ENCODE measurements around the gene OR1L1. TPM values are rescaled to one million over a fixed set of nuclear protein-coding genes. Genes with fewer than 3 reads are reported as not detected.

Gene OR1L1, protein sequence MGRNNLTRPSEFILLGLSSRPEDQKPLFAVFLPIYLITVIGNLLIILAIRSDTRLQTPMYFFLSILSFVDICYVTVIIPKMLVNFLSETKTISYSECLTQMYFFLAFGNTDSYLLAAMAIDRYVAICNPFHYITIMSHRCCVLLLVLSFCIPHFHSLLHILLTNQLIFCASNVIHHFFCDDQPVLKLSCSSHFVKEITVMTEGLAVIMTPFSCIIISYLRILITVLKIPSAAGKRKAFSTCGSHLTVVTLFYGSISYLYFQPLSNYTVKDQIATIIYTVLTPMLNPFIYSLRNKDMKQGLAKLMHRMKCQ
- total RNA-seq (2014; rRNA removed; shearing (Covaris generic)), result not detected in 2 replicates

DNA sequence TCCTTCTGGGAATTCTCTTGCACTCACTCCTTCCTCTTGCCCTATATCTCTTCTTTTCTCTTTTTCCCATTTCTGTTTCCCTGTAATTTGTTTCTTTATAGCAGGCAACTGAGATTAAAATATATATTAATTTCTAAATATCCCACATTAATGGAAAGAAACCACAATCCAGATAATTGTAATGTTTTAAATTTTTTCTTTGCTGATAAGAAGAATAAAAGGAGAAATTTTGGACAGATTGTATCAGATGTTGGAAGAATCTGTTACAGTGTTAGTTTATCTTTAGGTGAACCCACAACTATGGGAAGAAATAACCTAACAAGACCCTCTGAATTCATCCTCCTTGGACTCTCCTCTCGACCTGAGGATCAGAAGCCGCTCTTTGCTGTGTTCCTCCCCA lies at the start of gene OR1L1:
Gene OR1L1 (plus strand): TSS at position 301 of the 400 bp plus-strand sequence. CDS start 0 bp downstream, at position 301.
- DNase-seq (ENCODE audit: low spot score), result no peak

DNA sequence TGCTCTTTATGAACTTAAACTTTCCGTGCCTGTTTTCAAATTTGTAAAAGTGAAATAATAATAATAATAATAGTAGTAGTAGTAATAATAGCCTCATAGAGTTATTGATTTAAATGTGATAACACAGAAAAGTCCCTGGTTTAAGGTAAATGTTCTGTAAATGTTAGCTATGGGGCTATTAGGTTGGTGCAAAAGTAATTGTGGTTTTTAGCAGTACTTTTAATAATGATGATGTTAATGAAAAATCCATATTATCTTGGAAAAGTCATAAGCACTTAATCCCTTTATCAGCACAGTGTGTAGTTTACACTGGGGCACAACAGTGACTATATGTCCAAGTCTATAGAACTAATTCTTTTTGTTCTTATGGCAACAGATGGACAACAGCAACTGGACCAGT lies 47.2 kb upstream of the OR1L1 start, which contains the start of gene OR1Q1:
Gene OR1Q1 (plus strand): TSS at position 377 of the 400 bp plus-strand sequence. CDS start 0 bp downstream, at position 377.
- no peak for DNase-seq (ENCODE audit: low spot score)

DNA sequence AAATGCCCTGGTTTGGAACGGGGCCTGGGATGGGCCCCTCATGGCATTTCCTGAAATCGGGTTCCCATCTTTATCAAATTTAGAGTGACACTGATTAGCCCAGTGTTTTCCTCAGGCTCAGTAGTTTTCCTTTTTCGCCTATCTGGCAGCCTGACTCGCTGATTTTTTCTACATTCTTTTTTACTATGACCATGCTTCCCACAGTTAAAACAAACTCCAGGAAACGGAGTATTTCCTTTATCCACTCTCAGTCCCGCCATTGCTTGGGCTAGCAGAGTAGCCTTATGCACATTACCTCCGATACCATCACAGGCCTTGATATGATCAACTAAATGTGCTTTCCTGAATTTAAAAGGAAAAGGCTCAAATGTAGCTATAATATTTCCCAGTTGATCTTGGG lies 41.5 kb upstream of the OR1L1 start:
- DNase-seq (ENCODE audit: low spot score), result no peak

DNA sequence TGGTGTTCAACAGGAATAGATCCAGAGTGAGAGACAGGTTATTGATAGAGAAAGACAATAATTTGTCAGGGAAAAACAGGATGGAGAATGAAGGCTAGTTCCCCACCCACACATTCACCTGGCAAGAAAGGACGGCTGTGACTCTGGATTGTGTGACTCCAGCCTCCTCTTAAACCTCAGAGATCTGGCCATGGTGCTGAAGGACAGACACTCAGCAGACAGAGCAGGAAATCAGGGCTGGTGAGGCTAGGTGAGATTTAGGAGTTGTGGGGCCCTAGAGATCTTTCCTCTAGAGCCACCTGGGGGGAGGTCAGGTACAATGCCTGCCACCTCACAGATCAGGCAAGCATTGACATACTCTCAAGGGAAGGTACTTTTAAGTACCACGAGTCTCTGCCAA lies 19.3 kb upstream of the OR1L1 start:
- DNase-seq (ENCODE audit: low spot score), result no peak

DNA sequence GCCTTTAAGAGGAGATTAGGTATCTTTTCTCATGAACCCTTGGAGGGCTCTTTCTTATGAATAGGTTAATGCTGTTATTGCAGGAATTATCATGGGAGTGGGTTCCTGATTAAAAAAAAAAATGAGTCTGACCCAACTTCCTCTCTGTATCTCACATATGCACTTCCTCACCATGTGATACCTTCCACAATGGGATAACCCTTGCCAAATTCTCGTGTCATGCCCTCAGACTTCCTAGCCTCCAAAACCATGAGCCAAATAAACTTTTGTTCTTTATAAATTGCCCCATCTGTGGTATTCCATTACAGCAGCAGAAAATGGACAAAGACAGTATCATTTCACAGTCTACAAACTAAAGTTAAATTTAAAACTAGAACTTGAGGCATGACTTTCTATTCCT lies 5.1 kb upstream of the OR1L1 start:
- no peak for DNase-seq (ENCODE audit: low spot score)

DNA sequence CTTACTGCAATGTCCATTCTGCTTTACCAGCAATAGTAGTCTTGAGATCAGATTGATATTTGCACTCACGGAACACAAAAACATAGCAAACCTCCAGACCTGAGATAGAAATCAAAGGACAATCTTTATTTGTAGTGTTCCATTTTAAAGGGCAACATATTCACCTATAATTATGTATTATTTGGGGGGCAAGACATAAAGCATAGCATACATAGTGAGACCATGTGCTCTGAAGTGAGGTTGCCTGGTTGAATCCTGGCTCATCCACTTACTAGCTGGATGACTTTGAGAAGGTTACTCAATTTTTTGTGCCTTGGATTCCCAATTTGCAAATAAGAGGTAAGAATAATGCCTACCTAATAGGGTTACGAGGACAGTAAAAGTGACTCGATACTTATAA lies 4.0 kb upstream of the OR1L1 start, which contains the start of gene OR1B1:
Gene OR1B1 (minus strand): TSS at position 101 of the 400 bp plus-strand sequence.
- no peak for DNase-seq (ENCODE audit: low spot score)

DNA sequence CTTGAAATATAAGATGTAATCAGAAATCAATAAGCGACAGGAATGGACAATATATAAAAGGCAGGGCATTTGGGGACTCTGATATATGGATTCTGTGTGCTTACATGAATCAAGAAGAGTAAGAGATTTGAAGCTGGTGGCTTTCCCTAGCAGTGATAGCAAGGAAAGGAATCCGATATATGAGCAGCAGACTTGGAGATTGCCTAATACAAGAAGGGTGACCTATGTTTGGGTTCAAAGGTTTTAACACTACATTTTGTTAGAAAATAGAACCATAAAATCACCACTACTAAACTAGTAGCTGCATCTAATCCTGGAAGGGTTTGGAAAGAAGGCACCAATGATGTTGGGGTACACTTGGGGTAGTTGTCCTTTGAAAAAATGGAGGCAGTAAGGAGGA lies 11.0 kb downstream of the OR1L1 start:
- no peak for DNase-seq (ENCODE audit: low spot score)

DNA sequence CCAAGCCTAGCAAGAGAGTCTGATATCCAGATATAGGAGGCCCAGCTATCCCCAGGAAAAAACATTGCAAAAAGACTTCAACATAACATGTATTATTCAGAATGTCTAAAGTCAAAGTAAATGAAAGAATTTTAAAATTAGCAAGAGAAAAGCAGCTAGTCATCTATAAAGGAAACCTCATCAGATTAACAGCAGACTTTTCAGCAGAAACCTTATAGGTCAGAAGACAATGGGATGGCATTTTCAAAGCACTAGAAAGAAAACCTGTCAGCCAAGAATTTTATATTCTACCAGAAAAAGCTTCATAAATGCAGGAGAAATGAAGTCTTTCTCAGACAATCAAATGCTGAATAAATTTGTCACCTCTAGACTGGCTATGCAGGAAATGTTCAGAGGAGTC lies 23.3 kb downstream of the OR1L1 start:
- DNase-seq (ENCODE audit: low spot score), result no peak

DNA sequence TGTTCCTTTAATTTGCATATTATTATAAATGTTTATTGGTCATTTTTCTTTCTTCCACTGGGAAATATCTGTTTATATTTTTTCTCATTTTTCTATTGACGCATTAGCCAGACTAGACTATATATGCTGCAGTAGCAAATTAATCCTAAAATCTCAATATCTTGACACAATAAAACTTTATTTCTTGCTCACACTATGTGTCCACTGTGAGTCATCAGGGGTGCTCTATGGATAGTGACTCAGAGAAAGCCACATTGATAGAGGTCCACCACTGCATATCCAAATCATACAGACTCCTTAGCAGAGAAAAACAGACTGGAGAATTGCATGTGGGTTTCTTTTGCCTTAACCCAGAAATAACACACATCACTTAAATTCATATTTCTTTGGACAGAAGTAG lies 34.2 kb downstream of the OR1L1 start:
- DNase-seq (ENCODE audit: low spot score), result no peak

Other genes with a start within 250 kb of the OR1L1 start
- gene OR1J1, start 183.8 kb upstream of the OR1L1 start, total RNA-seq (2014; rRNA removed; shearing (Covaris generic)), result not detected in 2 replicates
- gene OR1J2, start 150.9 kb upstream of the OR1L1 start, total RNA-seq (2014; rRNA removed; shearing (Covaris generic)), result not detected in 2 replicates
- not detected in 2 replicates for gene OR1J4, start 142.6 kb upstream of the OR1L1 start, total RNA-seq (2014; rRNA removed; shearing (Covaris generic))
- gene OR1N1, start 134.4 kb upstream of the OR1L1 start, total RNA-seq (2014; rRNA removed; shearing (Covaris generic)), result not detected in 2 replicates
- gene OR1N2, start 108.6 kb upstream of the OR1L1 start, total RNA-seq (2014; rRNA removed; shearing (Covaris generic)), result not detected in 2 replicates
- not detected in 2 replicates for gene OR1L8, start 78.3 kb upstream of the OR1L1 start, total RNA-seq (2014; rRNA removed; shearing (Covaris generic))
- not detected in 2 replicates for gene OR1Q1, start 47.0 kb upstream of the OR1L1 start, total RNA-seq (2014; rRNA removed; shearing (Covaris generic))
- not detected in 2 replicates for gene OR1B1, start 4.1 kb upstream of the OR1L1 start, total RNA-seq (2014; rRNA removed; shearing (Covaris generic))
- not detected in 2 replicates for gene OR1L3, start 13.4 kb downstream of the OR1L1 start, total RNA-seq (2014; rRNA removed; shearing (Covaris generic))
- gene OR1L4, start 62.3 kb downstream of the OR1L1 start, total RNA-seq (2014; rRNA removed; shearing (Covaris generic)), result not detected in 2 replicates
- not detected in 2 replicates for gene OR1L6, start 80.6 kb downstream of the OR1L1 start, total RNA-seq (2014; rRNA removed; shearing (Covaris generic))
- not detected in 2 replicates for gene OR5C1, start 127.2 kb downstream of the OR1L1 start, total RNA-seq (2014; rRNA removed; shearing (Covaris generic))
- not detected in 2 replicates for gene OR1K1, start 138.4 kb downstream of the OR1L1 start, total RNA-seq (2014; rRNA removed; shearing (Covaris generic))
- gene PDCL, start 166.9 kb downstream of the OR1L1 start, total RNA-seq (2014; rRNA removed; shearing (Covaris generic)), result 32.1 and 34.4 TPM in 2 replicates
- 16.4 and 28.7 TPM in 2 replicates for gene RC3H2, start 243.6 kb downstream of the OR1L1 start, total RNA-seq (2014; rRNA removed; shearing (Covaris generic))